GM21825 (cell line): ENCODE data around the gene GLDC.
A peak's percentile ranks its signal among the peaks of the same experiment; 100 is the strongest.
"Not testable (repeated sequence)": the region's sequence is repeated elsewhere in the genome, so short reads cannot be mapped to it uniquely, and the experiment has no call there.

Source experiments
- ATAC-seq: cut with Tn5 transposase; IDR thresholded peaks from one replicate; pipeline ENCODE4 v1.9.1; 2021; ENCODE audit warnings: mild to moderate bottlenecking, moderate library complexity; ENCODE audit not compliant: unreplicated experiment

Gene GLDC

GRCh38 chr9:6622784-6623183, 22.7 kb downstream of the GLDC start:
- not testable (repeated sequence) for ATAC-seq

- no peak for ATAC-seq
These were observed 24.7 kb downstream of the GLDC start for GRCh38 chr9:6620796-6621195.

- ATAC-seq, result no peak
These were observed 25.2 kb downstream of the GLDC start for GRCh38 chr9:6620353-6620752.

GRCh38 chr9:6619909-6620308, 25.6 kb downstream of the GLDC start:
- no peak for ATAC-seq

- no peak for ATAC-seq
These were observed 28.5 kb downstream of the GLDC start for GRCh38 chr9:6616951-6617602.

GRCh38 chr9:6614489-6614888, 31.0 kb downstream of the GLDC start:
- ATAC-seq, result no peak

GRCh38 chr9:6611865-6612264, 33.7 kb downstream of the GLDC start:
- no peak for ATAC-seq

- no peak for ATAC-seq
These were observed 35.5 kb downstream of the GLDC start for GRCh38 chr9:6610073-6610472.

- ATAC-seq, result no peak
These were observed 36.0 kb downstream of the GLDC start for GRCh38 chr9:6609497-6610016.

GRCh38 chr9:6605202-6605601, 40.3 kb downstream of the GLDC start:
- peak; percentile 88 for ATAC-seq

- ATAC-seq, result no peak
These were observed 45.1 kb downstream of the GLDC start for GRCh38 chr9:6600426-6600825.

GRCh38 chr9:6600006-6600405, 45.5 kb downstream of the GLDC start:
- ATAC-seq, result no peak

- peak; percentile 96 for ATAC-seq
These were observed 47.2 kb downstream of the GLDC start for GRCh38 chr9:6598249-6598725.

GRCh38 chr9:6592791-6593190, 52.7 kb downstream of the GLDC start:
- no peak for ATAC-seq

- no peak for ATAC-seq
These were observed 53.3 kb downstream of the GLDC start for GRCh38 chr9:6592231-6592630.

- ATAC-seq, result no peak
These were observed 54.7 kb downstream of the GLDC start for GRCh38 chr9:6590772-6591384.

- no peak for ATAC-seq
These were observed 55.2 kb downstream of the GLDC start for GRCh38 chr9:6590334-6590733.

GRCh38 chr9:6584881-6585597, 60.5 kb downstream of the GLDC start:
- no peak for ATAC-seq

GRCh38 chr9:6581253-6581652, 64.3 kb downstream of the GLDC start:
- ATAC-seq, result no peak

GRCh38 chr9:6579613-6580012, 65.9 kb downstream of the GLDC start:
- no peak for ATAC-seq

- no peak for ATAC-seq
These were observed 68.5 kb downstream of the GLDC start for GRCh38 chr9:6576987-6577386.
